Nephron progenitor cell (in vitro differentiated cells): ENCODE measurements around the gene LARP7.
"Not testable (repeated sequence)": the region's sequence is repeated elsewhere in the genome, so short reads cannot be mapped to it uniquely, and the experiment has no call there.

ENCODE experiments used
- DNase-seq: peaks from one replicate; pipeline ENCODE4 v3.0.0; 2021
- H3K27ac Mint-ChIP-seq: 2 replicates; pipeline ENCODE4 v1.8.0; 2021; ENCODE audit warnings: mild to moderate bottlenecking, moderate library complexity, mixed read lengths
- H3K27me3 Mint-ChIP-seq: 2 replicates; pipeline ENCODE4 v1.8.0; 2021; ENCODE audit warnings: mild to moderate bottlenecking, low read depth, mixed read lengths; ENCODE audit not compliant: poor library complexity
- H3K36me3 Mint-ChIP-seq: 2 replicates; pipeline ENCODE4 v1.8.0; 2021; ENCODE audit warnings: low read depth, mixed read lengths
- H3K4me1 Mint-ChIP-seq: 2 replicates; pipeline ENCODE4 v1.8.0; 2021; ENCODE audit warnings: mixed read lengths
- H3K4me3 Mint-ChIP-seq: 2 replicates; pipeline ENCODE4 v1.8.0; 2021; ENCODE audit warnings: mild to moderate bottlenecking, moderate library complexity, mixed read lengths
- H3K9me3 Mint-ChIP-seq: 2 replicates; pipeline ENCODE4 v1.8.0; 2021; ENCODE audit warnings: mild to moderate bottlenecking, moderate library complexity, mixed read lengths
- TF ChIP-seq, protein P1 (sequence below): fragments of 200-600 bp; sonication (generic); IDR thresholded peaks from 2 replicates; pipeline ENCODE4 v1.5.0; 2021; ENCODE audit warnings: antibody characterized with exemption

Gene LARP7

DNA sequence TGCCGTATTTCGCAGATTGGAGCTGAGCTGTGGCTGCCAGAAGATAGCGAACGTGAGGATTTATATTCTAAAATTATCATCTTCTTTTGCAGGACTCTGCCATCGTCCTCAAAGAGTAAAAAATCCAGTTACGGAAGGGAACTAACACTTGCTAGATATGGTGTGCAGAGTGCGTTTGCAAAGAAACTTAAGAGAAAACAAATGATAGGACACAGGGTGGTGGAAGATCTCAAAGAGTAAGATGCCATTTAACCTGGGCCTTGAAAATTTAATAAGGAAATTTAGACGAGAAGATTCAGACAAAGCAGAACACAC, 566 bp downstream of the LARP7 start:
- Mint-ChIP-seq H3K27me3 (no peaks in the 10 kb centered on the region), H3K4me3 (no peak overlapping the region), H3K27ac (no peak overlapping the region), H3K4me1 (peaks cover 5% of the 10 kb centered on the region), H3K36me3 (peaks cover 13% of the 10 kb centered on the region), H3K9me3 (no peaks in the 10 kb centered on the region)
- DNase-seq = no peak
- TF ChIP-seq, protein P1, sequence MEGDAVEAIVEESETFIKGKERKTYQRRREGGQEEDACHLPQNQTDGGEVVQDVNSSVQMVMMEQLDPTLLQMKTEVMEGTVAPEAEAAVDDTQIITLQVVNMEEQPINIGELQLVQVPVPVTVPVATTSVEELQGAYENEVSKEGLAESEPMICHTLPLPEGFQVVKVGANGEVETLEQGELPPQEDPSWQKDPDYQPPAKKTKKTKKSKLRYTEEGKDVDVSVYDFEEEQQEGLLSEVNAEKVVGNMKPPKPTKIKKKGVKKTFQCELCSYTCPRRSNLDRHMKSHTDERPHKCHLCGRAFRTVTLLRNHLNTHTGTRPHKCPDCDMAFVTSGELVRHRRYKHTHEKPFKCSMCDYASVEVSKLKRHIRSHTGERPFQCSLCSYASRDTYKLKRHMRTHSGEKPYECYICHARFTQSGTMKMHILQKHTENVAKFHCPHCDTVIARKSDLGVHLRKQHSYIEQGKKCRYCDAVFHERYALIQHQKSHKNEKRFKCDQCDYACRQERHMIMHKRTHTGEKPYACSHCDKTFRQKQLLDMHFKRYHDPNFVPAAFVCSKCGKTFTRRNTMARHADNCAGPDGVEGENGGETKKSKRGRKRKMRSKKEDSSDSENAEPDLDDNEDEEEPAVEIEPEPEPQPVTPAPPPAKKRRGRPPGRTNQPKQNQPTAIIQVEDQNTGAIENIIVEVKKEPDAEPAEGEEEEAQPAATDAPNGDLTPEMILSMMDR = no peak

DNA sequence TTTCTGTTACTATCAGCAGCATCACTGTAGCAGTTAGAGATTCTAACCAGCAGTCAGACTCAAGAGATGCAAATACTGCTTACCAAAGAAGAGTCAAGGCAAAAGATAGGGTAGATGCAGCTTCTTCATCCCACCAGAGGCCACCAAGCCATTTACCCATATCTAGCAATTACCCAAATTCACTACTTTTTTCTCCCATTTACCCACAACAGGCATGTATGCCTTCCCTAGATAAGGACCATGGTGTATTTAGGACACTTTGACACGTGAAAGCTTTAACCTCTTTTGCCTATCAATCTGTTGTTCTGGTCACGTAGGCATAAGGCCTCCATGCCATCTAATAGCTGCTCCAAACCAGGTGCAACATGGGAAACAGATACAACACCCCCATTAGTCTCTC, 5.6 kb downstream of the LARP7 start:
- H3K27me3 Mint-ChIP-seq = no peaks in the 10 kb centered on the region
- H3K4me1 Mint-ChIP-seq = no peaks in the 10 kb centered on the region
- TF ChIP-seq, protein P1 = no peak
- H3K36me3 Mint-ChIP-seq = peaks cover 36% of the 10 kb centered on the region
- no peak for DNase-seq
- no peak overlapping the region for H3K4me3 Mint-ChIP-seq
- peak overlapping the region; percentile 33 for H3K27ac Mint-ChIP-seq
- H3K9me3 Mint-ChIP-seq = no peaks in the 10 kb centered on the region

DNA sequence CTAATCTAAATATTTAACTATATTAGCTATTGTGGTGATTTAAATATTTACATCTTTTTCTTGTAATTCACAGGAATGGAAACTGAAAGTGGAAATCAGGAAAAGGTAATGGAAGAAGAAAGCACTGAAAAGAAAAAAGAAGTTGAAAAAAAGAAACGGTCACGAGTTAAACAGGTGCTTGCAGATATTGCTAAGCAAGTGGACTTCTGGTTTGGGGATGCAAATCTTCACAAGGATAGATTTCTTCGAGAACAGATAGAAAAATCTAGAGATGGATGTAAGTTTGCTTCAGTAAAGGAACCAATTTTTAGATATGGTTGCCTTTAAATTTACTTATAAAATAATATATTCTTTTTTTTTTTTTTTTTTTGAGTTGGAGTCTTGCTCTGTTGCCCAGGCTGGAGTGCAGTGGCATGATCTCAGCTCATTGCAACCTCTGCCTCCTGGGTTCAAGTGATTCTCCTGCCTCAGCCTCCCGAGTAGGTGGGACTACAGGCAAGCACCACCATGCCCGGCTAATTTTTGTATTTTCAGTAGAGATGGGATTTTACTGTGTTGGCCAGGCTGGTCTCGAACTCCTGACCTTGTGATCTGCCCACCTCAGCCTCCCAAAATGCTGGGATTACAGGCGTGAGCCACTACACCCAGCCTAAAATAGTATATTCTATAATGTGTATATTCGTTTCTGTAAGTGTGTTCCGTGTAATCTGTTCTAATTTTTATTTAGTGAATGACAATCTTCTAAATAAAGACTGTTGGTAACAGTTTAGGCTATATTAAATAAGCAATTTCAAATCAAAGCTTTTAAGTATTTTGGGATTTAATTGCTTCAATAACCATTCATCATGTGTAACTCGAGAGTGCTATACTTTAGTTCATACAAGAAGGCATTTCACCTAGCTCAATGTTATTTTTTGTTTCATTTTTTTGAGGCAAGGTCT, 7.9 kb downstream of the LARP7 start:
- H3K36me3 Mint-ChIP-seq = peaks cover 34% of the 10 kb centered on the region
- not testable (repeated sequence) for H3K27me3 Mint-ChIP-seq, H3K27ac Mint-ChIP-seq, H3K4me1 Mint-ChIP-seq, H3K4me3 Mint-ChIP-seq, DNase-seq, H3K9me3 Mint-ChIP-seq

DNA sequence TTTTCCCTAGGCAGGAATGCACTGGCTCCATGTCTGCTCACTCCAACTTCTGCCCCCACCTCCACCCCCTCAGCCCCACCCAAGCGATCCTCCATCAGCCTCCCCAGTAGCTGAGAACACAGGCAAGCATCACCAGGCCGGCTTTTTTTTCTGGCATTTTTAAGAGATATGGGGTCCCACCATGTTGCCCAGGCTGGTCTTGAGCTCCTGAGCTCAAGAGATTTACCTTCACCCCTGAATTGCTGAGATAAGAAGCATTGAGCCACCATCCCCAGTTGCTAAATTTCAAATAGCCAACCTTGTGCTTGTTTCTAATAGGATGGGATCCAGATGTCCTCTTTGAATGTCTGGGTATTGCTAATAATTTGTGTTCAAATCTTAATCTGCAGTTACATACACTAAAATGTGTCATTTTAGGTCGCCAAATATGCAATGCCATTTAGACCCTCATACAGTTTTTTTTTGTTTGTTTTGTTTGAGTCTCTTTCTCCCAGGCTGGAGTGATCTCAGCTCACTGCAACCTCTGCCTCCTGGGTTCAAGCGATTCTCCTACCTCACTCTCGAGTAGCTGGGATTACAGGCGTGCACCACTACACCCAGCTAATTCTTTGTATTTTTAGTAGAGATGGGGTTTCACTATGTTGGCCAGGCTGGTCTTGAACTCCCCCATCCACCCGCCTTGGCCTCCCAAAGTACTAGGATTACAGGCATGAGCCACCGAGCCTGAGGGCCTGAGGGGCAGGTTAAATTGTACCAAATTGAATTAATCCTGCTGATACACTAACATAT, 8.8 kb downstream of the LARP7 start:
- no peak for DNase-seq
- H3K4me1 Mint-ChIP-seq = no peaks in the 10 kb centered on the region
- H3K9me3 Mint-ChIP-seq = no peaks in the 10 kb centered on the region
- TF ChIP-seq, protein P1 = no peak
- H3K27me3 Mint-ChIP-seq = no peaks in the 10 kb centered on the region
- H3K4me3 Mint-ChIP-seq = no peak overlapping the region
- H3K27ac Mint-ChIP-seq = no peak overlapping the region
- peaks cover 36% of the 10 kb centered on the region for H3K36me3 Mint-ChIP-seq

DNA sequence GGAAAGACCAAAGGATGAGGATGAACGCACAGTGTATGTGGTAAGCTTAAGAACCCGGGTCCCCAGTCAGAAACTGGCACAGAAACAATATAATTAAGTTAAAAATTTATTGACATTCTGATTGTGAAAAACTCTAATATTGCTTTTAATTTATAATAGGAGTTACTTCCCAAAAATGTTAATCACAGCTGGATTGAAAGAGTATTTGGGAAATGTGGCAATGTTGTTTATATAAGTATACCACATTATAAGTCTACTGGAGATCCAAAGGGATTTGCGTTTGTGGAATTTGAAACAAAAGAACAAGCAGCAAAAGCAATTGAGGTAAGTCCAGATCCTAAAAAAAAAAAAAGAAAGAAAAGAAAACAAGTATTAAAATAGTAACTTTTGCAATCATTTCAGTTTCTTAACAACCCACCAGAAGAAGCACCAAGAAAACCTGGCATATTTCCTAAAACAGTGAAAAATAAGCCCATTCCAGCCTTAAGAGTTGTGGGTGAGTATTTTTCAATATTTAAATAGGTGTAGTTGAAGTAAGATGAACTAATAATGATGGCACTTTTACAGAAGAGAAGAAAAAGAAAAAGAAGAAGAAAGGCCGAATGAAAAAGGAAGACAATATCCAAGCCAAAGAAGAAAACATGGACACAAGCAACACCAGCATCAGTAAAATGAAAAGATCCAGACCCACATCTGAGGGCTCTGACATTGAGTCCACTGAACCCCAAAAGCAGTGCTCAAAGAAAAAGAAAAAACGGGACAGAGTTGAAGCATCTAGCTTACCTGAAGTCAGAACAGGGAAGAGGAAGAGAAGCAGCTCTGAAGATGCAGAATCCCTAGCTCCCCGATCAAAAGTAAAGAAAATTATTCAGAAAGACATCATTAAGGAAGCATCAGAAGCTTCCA, 9.9 kb downstream of the LARP7 start:
- TF ChIP-seq, protein P1 = no peak
- H3K9me3 Mint-ChIP-seq = no peaks in the 10 kb centered on the region
- H3K36me3 Mint-ChIP-seq = peaks cover 34% of the 10 kb centered on the region
- no peak overlapping the region for H3K4me3 Mint-ChIP-seq
- H3K27me3 Mint-ChIP-seq = no peaks in the 10 kb centered on the region
- H3K4me1 Mint-ChIP-seq = no peaks in the 10 kb centered on the region
- no peak for DNase-seq
- peak overlapping the region; percentile 80 for H3K27ac Mint-ChIP-seq

DNA sequence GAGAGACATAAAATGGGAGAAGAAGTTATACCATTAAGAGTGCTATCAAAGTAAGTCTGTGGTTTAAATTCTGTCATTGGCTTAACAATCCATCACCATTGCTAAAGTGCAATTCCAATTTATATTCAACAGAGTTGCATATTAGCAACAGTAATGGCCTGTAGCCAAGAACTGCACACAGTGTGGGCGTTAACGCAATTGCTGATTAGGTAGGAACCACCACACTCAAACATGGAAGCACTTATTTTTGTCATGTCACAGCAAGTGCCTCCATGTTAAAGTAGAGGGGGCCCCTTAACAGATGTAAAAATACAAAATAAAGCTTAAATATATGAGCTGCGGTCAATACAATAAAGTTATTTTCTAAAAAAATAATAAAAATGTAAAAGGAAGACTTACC, 10.8 kb downstream of the LARP7 start:
- Mint-ChIP-seq H3K9me3 (no peaks in the 10 kb centered on the region), H3K4me1 (no peaks in the 10 kb centered on the region), H3K4me3 (no peak overlapping the region), H3K27ac (no peak overlapping the region), H3K36me3 (peaks cover 34% of the 10 kb centered on the region), H3K27me3 (no peaks in the 10 kb centered on the region)
- no peak for DNase-seq
- TF ChIP-seq, protein P1 = no peak
